HG02588 (cell line): ENCODE measurements around the gene ANO10.
A peak's percentile ranks its signal among the peaks of the same experiment; 100 is the strongest.
"Not testable (repeated sequence)": the region's sequence is repeated elsewhere in the genome, so short reads cannot be mapped to it uniquely, and the experiment has no call there.

Experiments used
- ATAC-seq: cut with Tn5 transposase; IDR thresholded peaks from one replicate; pipeline ENCODE4 v1.9.1; 2021; ENCODE audit warnings: mild to moderate bottlenecking, moderate library complexity; ENCODE audit not compliant: unreplicated experiment

Gene ANO10

GRCh38 chr3:43582866-43583265, 38.9 kb downstream of the ANO10 start:
- no peak for ATAC-seq

GRCh38 chr3:43581343-43581742, 40.5 kb downstream of the ANO10 start:
- ATAC-seq = no peak

GRCh38 chr3:43580181-43580580, 41.6 kb downstream of the ANO10 start:
- ATAC-seq = no peak

GRCh38 chr3:43573576-43573975, 48.2 kb downstream of the ANO10 start:
- ATAC-seq = no peak

GRCh38 chr3:43565661-43566341, 56.0 kb downstream of the ANO10 start:
- not testable (repeated sequence) for ATAC-seq

- no peak for ATAC-seq
These were observed 61.9 kb downstream of the ANO10 start for GRCh38 chr3:43559961-43560360.

- ATAC-seq = no peak
These were observed 63.6 kb downstream of the ANO10 start for GRCh38 chr3:43558171-43558570.

- ATAC-seq = no peak
These were observed 72.1 kb downstream of the ANO10 start for GRCh38 chr3:43549626-43550290.

GRCh38 chr3:43544277-43544676, 77.5 kb downstream of the ANO10 start:
- ATAC-seq = not testable (repeated sequence)

- no peak for ATAC-seq
These were observed 79.3 kb downstream of the ANO10 start for GRCh38 chr3:43542328-43543043.

GRCh38 chr3:43540624-43541023, 81.2 kb downstream of the ANO10 start:
- ATAC-seq = no peak

- no peak for ATAC-seq
These were observed 82.5 kb downstream of the ANO10 start for GRCh38 chr3:43539321-43539720.

- no peak for ATAC-seq
These were observed 84.6 kb downstream of the ANO10 start for GRCh38 chr3:43537225-43537624.

- no peak for ATAC-seq
These were observed 87.1 kb downstream of the ANO10 start for GRCh38 chr3:43534675-43535074.

- ATAC-seq = no peak
These were observed 88.8 kb downstream of the ANO10 start for GRCh38 chr3:43533009-43533408.

- no peak for ATAC-seq
These were observed 90.0 kb downstream of the ANO10 start for GRCh38 chr3:43531835-43532234.

GRCh38 chr3:43528498-43529099, 93.2 kb downstream of the ANO10 start:
- ATAC-seq = no peak

- no peak for ATAC-seq
These were observed 94.9 kb downstream of the ANO10 start for GRCh38 chr3:43526956-43527355.

- no peak for ATAC-seq
These were observed 95.7 kb downstream of the ANO10 start for GRCh38 chr3:43525941-43526607.

- ATAC-seq = no peak
These were observed 96.4 kb downstream of the ANO10 start for GRCh38 chr3:43525386-43525785.

GRCh38 chr3:43523454-43524053, 98.3 kb downstream of the ANO10 start:
- peak; percentile 95 for ATAC-seq
